HPDE6-E6E7 (cell line): Measurements from ENCODE around the gene NOL7.

Experiments
- DNase-seq: peaks from one replicate; pipeline ENCODE4 v3.0.0; 2011; ENCODE audit warnings: missing footprints; ENCODE audit errors: extremely low spot score

NOL7 gene

GRCh38 chr6:13654496-13654895 is 39.4 kb downstream of the NOL7 start:
- no peak for DNase-seq

GRCh38 chr6:13655700-13656099 is 40.6 kb downstream of the NOL7 start:
- DNase-seq = no peak

- DNase-seq = no peak
Measured at GRCh38 chr6:13660273-13660672, 45.1 kb downstream of the NOL7 start.

GRCh38 chr6:13660893-13661292 is 45.8 kb downstream of the NOL7 start:
- no peak for DNase-seq

GRCh38 chr6:13661647-13662046 is 46.5 kb downstream of the NOL7 start:
- DNase-seq = no peak

GRCh38 chr6:13662651-13663334 is 47.7 kb downstream of the NOL7 start:
- no peak for DNase-seq

GRCh38 chr6:13663986-13664385 is 48.9 kb downstream of the NOL7 start:
- no peak for DNase-seq

GRCh38 chr6:13664703-13665352 is 49.7 kb downstream of the NOL7 start:
- no peak for DNase-seq

GRCh38 chr6:13666194-13667105 is 51.3 kb downstream of the NOL7 start:
- no peak for DNase-seq

GRCh38 chr6:13667655-13668054 is 52.5 kb downstream of the NOL7 start:
- no peak for DNase-seq

- DNase-seq = no peak
Measured at GRCh38 chr6:13668291-13668928, 53.3 kb downstream of the NOL7 start.

GRCh38 chr6:13669476-13669875 is 54.3 kb downstream of the NOL7 start:
- DNase-seq = no peak
